Measurements from ENCODE around the gene ABCG4. TPM values are rescaled to one million over a fixed set of nuclear protein-coding genes. Genes with fewer than 3 reads are reported as not detected.

ABCG4 gene
- total and polyA plus RNA-seq, 9 of the 15 experiments (the other 6 are each of a cell fraction or from before 2014, with no cell fraction given) = 0.03 to 0.11 (median 0.07) TPM; not detected in 4

- no peak; the same call in 1 of the 2 replicates for TF ChIP-seq ARID4B (CRISPR knock-in tag; IDR thresholded peaks at IDR 0.05)
- no peak for TF ChIP-seq MYBL2 (IDR thresholded peaks at IDR 0.05; ENCODE audit: low read depth)
- TF ChIP-seq MYBL2 (CRISPR knock-in tag; IDR thresholded peaks at IDR 0.05; ENCODE audit: borderline replicate concordance) = no peak
- TF ChIP-seq CBFA2T2 (conservative IDR thresholded peaks at IDR 0.05) = no peak
- no peak for TF ChIP-seq BRD9 (IDR thresholded peaks at IDR 0.05; ENCODE audit: low read depth, partially characterized antibody)
- TF ChIP-seq E2F8 (IDR thresholded peaks at IDR 0.05; ENCODE audit: low read depth, partially characterized antibody) = peak; percentile 50
- TF ChIP-seq KLF16 (IDR thresholded peaks at IDR 0.05) = peak; percentile 36; the same call in 1 of the 2 replicates
- 0 out of 2 replicates have a peak, but pooled peaks have one; percentile 2 for TF ChIP-seq ESRRA (IDR thresholded peaks at IDR 0.05; ENCODE audit: borderline replicate concordance, low read depth)
- TF ChIP-seq ETV1 (tag; conservative IDR thresholded peaks at IDR 0.05; ENCODE audit: low read depth) = no peak
- TF ChIP-seq KLF13 (tag; IDR thresholded peaks at IDR 0.05; ENCODE audit: borderline replicate concordance, low read depth) = no peak
- no peak for TF ChIP-seq TEAD1 (CRISPR knock-in tag; IDR thresholded peaks at IDR 0.05)
- TF ChIP-seq SIN3A (IDR thresholded peaks at IDR 0.05; ENCODE audit: borderline replicate concordance in 2 of 2, control insufficient read depth in 1 of 2, low read depth in 2 of 2, low read length in 2 of 2) = peak in 1 of 2 experiments; percentile 84; a peak in 1 of 4 replicates
- TF ChIP-seq CTCFL (IDR thresholded peaks at IDR 0.05; ENCODE audit: borderline replicate concordance, insufficient read depth, low read depth, low read length, poor library complexity, severe bottlenecking) = peak; percentile 88
- no peak for TF ChIP-seq ZNF174 (CRISPR knock-in tag; IDR thresholded peaks at IDR 0.05)
Measured at GRCh38 chr11:119205574-119206510, 57.0 kb downstream of the ABCG4 start, which contains the start of gene CBL (continued).
